Activated T-helper 17 cell treated with anti-CD3 and anti-CD28 coated beads, Interleukin-2, amount 50 U/mL, for 72 hours (primary cell): ENCODE data around the gene PDAP1. TPM values are rescaled to one million over a fixed set of nuclear protein-coding genes. Genes with fewer than 3 reads are reported as not detected.
"Not testable (repeated sequence)": the region's sequence is repeated elsewhere in the genome, so short reads cannot be mapped to it uniquely, and the experiment has no call there.

Experiments used
- ATAC-seq: fragments of 150-1000 bp; cut with Tn5 transposase; replicated peaks from 2 replicates; pipeline ENCODE4 v1.10.0; 2021; ENCODE audit warnings: mild to moderate bottlenecking, moderate library complexity
- H3K27ac Mint-ChIP-seq: one replicate; pipeline ENCODE4 v1.8.0; 2022; ENCODE audit warnings: mixed read lengths
- H3K27me3 Mint-ChIP-seq: one replicate; pipeline ENCODE4 v1.8.0; 2022; ENCODE audit warnings: mixed read lengths
- H3K36me3 Mint-ChIP-seq: one replicate; pipeline ENCODE4 v1.8.0; 2022; ENCODE audit warnings: low read depth, mild to moderate bottlenecking, mixed read lengths
- H3K4me1 Mint-ChIP-seq: one replicate; pipeline ENCODE4 v1.8.0; 2022; ENCODE audit warnings: mixed read lengths
- H3K4me3 Mint-ChIP-seq: one replicate; pipeline ENCODE4 v1.8.0; 2022; ENCODE audit warnings: mild to moderate bottlenecking, mixed read lengths
- H3K9me3 Mint-ChIP-seq: one replicate; pipeline ENCODE4 v1.8.0; 2022; ENCODE audit warnings: mixed read lengths
- total RNA-seq, 2 donors: library from RNA; stranded (reverse); gene quantifications; one replicate each; pipeline ENCODE4 v1.2.3, GENCODE V29; 2022

PDAP1 gene
- total RNA-seq, 2 donors from 2014 or later: 73.7 to 129 TPM

GRCh38 chr7:99415513-99416127 is 7.2 kb upstream of the PDAP1 start:
- not testable (repeated sequence) for H3K4me3 Mint-ChIP-seq, ATAC-seq, H3K27me3 Mint-ChIP-seq, H3K4me1 Mint-ChIP-seq, H3K9me3 Mint-ChIP-seq
- H3K27ac Mint-ChIP-seq: peak overlapping the region; percentile 77
- peaks cover 100% of the 10 kb centered on the region for H3K36me3 Mint-ChIP-seq

GRCh38 chr7:99410635-99411034 is 2.2 kb upstream of the PDAP1 start:
- H3K4me1 Mint-ChIP-seq: peaks cover 24% of the 10 kb centered on the region
- H3K27me3 Mint-ChIP-seq: no peaks in the 10 kb centered on the region
- ATAC-seq: no peak
- H3K27ac Mint-ChIP-seq: peak overlapping the region; percentile 98
- no peaks in the 10 kb centered on the region for H3K9me3 Mint-ChIP-seq
- H3K36me3 Mint-ChIP-seq: peaks cover 90% of the 10 kb centered on the region
- peak overlapping the region; percentile 94 for H3K4me3 Mint-ChIP-seq

- H3K27ac Mint-ChIP-seq: peak overlapping the region; percentile 98
- peaks cover 19% of the 10 kb centered on the region for H3K4me1 Mint-ChIP-seq
- peaks cover 90% of the 10 kb centered on the region for H3K36me3 Mint-ChIP-seq
- H3K27me3 Mint-ChIP-seq: no peaks in the 10 kb centered on the region
- H3K4me3 Mint-ChIP-seq: peak overlapping the region; percentile 94
- ATAC-seq: no peak
- H3K9me3 Mint-ChIP-seq: no peaks in the 10 kb centered on the region
Measured at GRCh38 chr7:99409806-99410205, 1.4 kb upstream of the PDAP1 start.

- Mint-ChIP-seq H3K36me3 (peaks cover 90% of the 10 kb centered on the region), H3K4me1 (peaks cover 20% of the 10 kb centered on the region), H3K27me3 (no peaks in the 10 kb centered on the region), H3K27ac (peak overlapping the region; percentile 98), H3K4me3 (peak overlapping the region; percentile 94), H3K9me3 (no peaks in the 10 kb centered on the region)
- ATAC-seq: peak; percentile 25
Measured at GRCh38 chr7:99409192-99409572, 785 bp upstream of the PDAP1 start.

GRCh38 chr7:99407872-99408378 is 472 bp downstream of the PDAP1 start:
- peaks cover 90% of the 10 kb centered on the region for H3K36me3 Mint-ChIP-seq
- peak overlapping the region; percentile 98 for H3K27ac Mint-ChIP-seq
- H3K9me3 Mint-ChIP-seq: no peaks in the 10 kb centered on the region
- peaks cover 28% of the 10 kb centered on the region for H3K4me1 Mint-ChIP-seq
- H3K27me3 Mint-ChIP-seq: no peaks in the 10 kb centered on the region
- peak overlapping the region; percentile 94 for H3K4me3 Mint-ChIP-seq
- ATAC-seq: peak; percentile 31

- H3K4me3 Mint-ChIP-seq: peak overlapping the region; percentile 94
- H3K27ac Mint-ChIP-seq: peak overlapping the region; percentile 98
- H3K27me3 Mint-ChIP-seq: no peaks in the 10 kb centered on the region
- no peak for ATAC-seq
- peaks cover 30% of the 10 kb centered on the region for H3K4me1 Mint-ChIP-seq
- no peaks in the 10 kb centered on the region for H3K9me3 Mint-ChIP-seq
- H3K36me3 Mint-ChIP-seq: peaks cover 90% of the 10 kb centered on the region
Measured at GRCh38 chr7:99406557-99406956, 1.8 kb downstream of the PDAP1 start.

GRCh38 chr7:99404977-99405320 is 3.4 kb downstream of the PDAP1 start:
- Mint-ChIP-seq H3K36me3 (peaks cover 90% of the 10 kb centered on the region), H3K4me3 (no peak overlapping the region), H3K4me1 (peaks cover 28% of the 10 kb centered on the region), H3K9me3 (no peaks in the 10 kb centered on the region), H3K27me3 (no peaks in the 10 kb centered on the region), H3K27ac (no peak overlapping the region)
- ATAC-seq: no peak

GRCh38 chr7:99404235-99404976 is 4.0 kb downstream of the PDAP1 start:
- no peaks in the 10 kb centered on the region for H3K9me3 Mint-ChIP-seq
- H3K27me3 Mint-ChIP-seq: no peaks in the 10 kb centered on the region
- peaks cover 28% of the 10 kb centered on the region for H3K4me1 Mint-ChIP-seq
- peak overlapping the region; percentile 37 for H3K27ac Mint-ChIP-seq
- peaks cover 90% of the 10 kb centered on the region for H3K36me3 Mint-ChIP-seq
- no peak for ATAC-seq
- no peak overlapping the region for H3K4me3 Mint-ChIP-seq

GRCh38 chr7:99403764-99404163 is 4.6 kb downstream of the PDAP1 start:
- H3K27ac Mint-ChIP-seq: peak overlapping the region; percentile 37
- H3K27me3 Mint-ChIP-seq: no peaks in the 10 kb centered on the region
- peaks cover 90% of the 10 kb centered on the region for H3K36me3 Mint-ChIP-seq

GRCh38 chr7:99402854-99403253 is 5.5 kb downstream of the PDAP1 start:
- Mint-ChIP-seq H3K4me3 (no peak overlapping the region), H3K9me3 (no peaks in the 10 kb centered on the region), H3K36me3 (peaks cover 90% of the 10 kb centered on the region), H3K27me3 (no peaks in the 10 kb centered on the region), H3K4me1 (peaks cover 39% of the 10 kb centered on the region), H3K27ac (peak overlapping the region; percentile 31)
- no peak for ATAC-seq

More at GRCh38 chr7:99403764-99404163, 4.6 kb downstream of the PDAP1 start:
- no peak for ATAC-seq
- no peak overlapping the region for H3K4me3 Mint-ChIP-seq
- no peaks in the 10 kb centered on the region for H3K9me3 Mint-ChIP-seq
- H3K4me1 Mint-ChIP-seq: peaks cover 30% of the 10 kb centered on the region

GRCh38 chr7:99399597-99399996 is 8.8 kb downstream of the PDAP1 start:
- Mint-ChIP-seq H3K4me3 (no peak overlapping the region), H3K4me1 (peaks cover 30% of the 10 kb centered on the region), H3K9me3 (no peaks in the 10 kb centered on the region), H3K36me3 (peaks cover 100% of the 10 kb centered on the region), H3K27me3 (no peaks in the 10 kb centered on the region), H3K27ac (peak overlapping the region; percentile 95)
- ATAC-seq: no peak

GRCh38 chr7:99398891-99399445 is 9.4 kb downstream of the PDAP1 start:
- H3K27me3 Mint-ChIP-seq: no peaks in the 10 kb centered on the region
- H3K9me3 Mint-ChIP-seq: no peaks in the 10 kb centered on the region
- H3K27ac Mint-ChIP-seq: peak overlapping the region; percentile 95
- ATAC-seq: peak; percentile 12
- peaks cover 26% of the 10 kb centered on the region for H3K4me1 Mint-ChIP-seq
- no peak overlapping the region for H3K4me3 Mint-ChIP-seq
- H3K36me3 Mint-ChIP-seq: peaks cover 100% of the 10 kb centered on the region

GRCh38 chr7:99397297-99397983 is 11.0 kb downstream of the PDAP1 start:
- Mint-ChIP-seq H3K27ac (peak overlapping the region; percentile 95), H3K4me3 (no peak overlapping the region), H3K36me3 (peaks cover 100% of the 10 kb centered on the region), H3K27me3 (no peaks in the 10 kb centered on the region), H3K9me3 (no peaks in the 10 kb centered on the region), H3K4me1 (peaks cover 18% of the 10 kb centered on the region)
- no peak for ATAC-seq

- peaks cover 100% of the 10 kb centered on the region for H3K36me3 Mint-ChIP-seq
- peaks cover 18% of the 10 kb centered on the region for H3K4me1 Mint-ChIP-seq
- peak overlapping the region; percentile 95 for H3K27ac Mint-ChIP-seq
- H3K27me3 Mint-ChIP-seq: no peaks in the 10 kb centered on the region
- H3K9me3 Mint-ChIP-seq: no peaks in the 10 kb centered on the region
- ATAC-seq: no peak
- no peak overlapping the region for H3K4me3 Mint-ChIP-seq
Measured at GRCh38 chr7:99396418-99397296, 11.7 kb downstream of the PDAP1 start.
